ENCODE measurements around the gene EI24.

EI24 gene

DNA sequence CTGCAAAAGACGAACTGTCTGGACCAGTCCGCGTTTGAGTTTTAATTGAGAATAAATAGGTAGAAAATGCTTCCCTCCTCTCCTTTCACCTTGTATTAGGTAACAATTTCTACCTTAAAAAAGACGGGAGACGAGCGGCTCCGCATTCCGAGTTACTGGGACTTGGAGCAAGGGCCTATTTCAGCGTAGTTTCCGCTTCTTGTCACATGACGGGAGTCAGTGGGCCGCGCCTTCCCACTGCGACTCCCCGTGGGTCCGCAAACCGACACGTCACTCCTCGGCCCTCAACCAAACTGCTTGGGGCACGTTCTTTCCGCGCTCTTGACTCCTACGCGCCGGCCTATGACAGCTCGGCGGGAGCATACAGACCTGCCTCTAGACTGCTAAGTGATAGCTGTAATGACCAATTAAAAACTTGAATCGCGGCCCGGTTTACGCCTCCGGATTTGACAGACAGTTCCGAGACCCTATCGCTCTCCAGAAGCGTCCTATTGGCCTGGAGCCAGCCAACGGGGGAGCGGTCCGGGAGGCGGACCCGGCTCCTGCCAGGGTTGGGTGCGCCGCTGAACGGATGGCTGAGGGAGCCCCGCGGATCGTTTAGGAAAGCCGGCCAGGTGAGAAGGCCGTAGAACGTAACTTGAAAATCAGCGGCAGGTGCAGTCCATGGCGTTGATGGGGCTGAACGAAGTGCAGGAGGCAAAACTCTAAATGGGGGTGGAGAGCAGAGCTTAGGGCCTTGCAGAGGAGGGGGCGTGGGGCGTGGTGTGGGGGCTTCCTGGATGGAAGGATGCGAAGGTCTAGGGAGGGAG, 23.2 kb downstream of the EI24 start, which contains the start of gene STT3A:
TSS of gene STT3A (plus strand) at position 548 of the 809 bp plus-strand sequence. CDS start 3,064 bp downstream, outside the sequence.
- Histone ChIP-seq H3K9ac (peak within 1 kb of the TSS; percentile 94), H3K9me3 (no peaks in the 10 kb centered on the region), H4K20me1 (peaks cover 47% of the 10 kb centered on the region), H3K36me3 (peaks cover 22% of the 10 kb centered on the region), H3K4me3 (peak within 1 kb of the TSS; percentile 91), H3K27me3 (no peaks in the 10 kb centered on the region), H3K27ac (peak within 1 kb of the TSS; percentile 92), H3K4me1 (peaks cover 38% of the 10 kb centered on the region), H3K4me2 (peak within 1 kb of the TSS; percentile 96)
- no peak for TF ChIP-seq Cebpa-rat (IDR thresholded peaks at IDR 0.05)

DNA sequence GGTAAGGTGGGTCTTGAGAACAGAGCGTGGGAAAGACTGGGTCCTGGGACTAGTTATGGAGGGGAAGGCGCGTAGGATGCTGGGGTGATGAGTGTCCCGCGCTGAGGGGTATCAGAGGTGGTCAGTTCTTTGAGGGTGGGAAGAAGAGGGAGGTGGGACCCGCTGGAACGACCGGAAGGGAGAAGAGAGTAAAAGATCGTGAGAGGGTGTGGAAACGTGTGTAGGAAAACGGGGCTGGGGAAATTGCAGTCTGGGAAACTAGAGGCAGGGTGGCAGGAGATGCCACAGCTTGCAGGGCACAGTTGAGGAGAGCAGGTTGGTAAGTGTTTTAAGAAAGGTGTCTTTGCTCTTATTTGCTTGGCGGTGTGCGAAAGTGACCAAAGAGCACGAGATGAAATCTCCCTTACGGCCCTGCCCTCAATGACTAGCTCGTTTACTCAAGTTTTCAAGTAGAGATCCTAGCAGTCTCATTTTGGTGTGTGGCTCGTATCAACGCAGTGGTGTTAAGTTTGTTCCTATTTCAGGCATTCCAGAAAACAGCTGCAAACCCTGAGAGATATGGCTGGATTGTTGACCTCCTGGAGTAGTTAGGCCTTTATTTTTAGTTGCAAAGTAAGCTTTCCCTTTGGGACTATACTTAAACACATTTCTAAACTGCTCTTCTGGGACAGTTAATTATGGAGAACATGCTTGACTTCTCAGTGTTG, 24.0 kb downstream of the EI24 start:
- Histone ChIP-seq H3K4me2 (peak overlapping the region; percentile 96), H3K27me3 (no peaks in the 10 kb centered on the region), H3K4me1 (peaks cover 34% of the 10 kb centered on the region), H3K27ac (peak overlapping the region; percentile 62), H4K20me1 (peaks cover 54% of the 10 kb centered on the region), H3K36me3 (peaks cover 29% of the 10 kb centered on the region), H3K9me3 (no peaks in the 10 kb centered on the region), H3K4me3 (peak overlapping the region; percentile 91), H3K9ac (peak overlapping the region; percentile 85)
- TF ChIP-seq Cebpa-rat (IDR thresholded peaks at IDR 0.05): no peak

DNA sequence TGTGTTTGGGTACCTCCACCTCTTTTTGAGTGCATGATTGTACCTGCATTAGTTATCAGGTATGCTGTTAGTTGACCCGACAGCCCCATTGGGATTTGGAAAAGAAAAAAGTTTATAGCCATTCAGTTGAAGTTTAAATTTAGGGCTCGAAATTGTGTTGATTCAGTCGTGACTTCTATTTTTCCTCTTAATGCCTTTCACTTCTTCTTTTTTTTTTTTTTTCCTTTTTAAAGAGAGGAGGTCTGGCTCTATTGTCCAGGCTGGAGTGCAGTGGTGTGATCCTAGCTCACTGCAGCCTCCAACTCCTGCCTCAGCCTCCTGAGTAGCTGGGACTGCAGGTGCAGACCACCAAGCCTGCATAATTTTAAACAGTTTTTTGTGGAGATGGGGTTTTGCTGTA, 25.7 kb downstream of the EI24 start:
- Histone ChIP-seq H3K9me3 (no peaks in the 10 kb centered on the region), H3K36me3 (peaks cover 46% of the 10 kb centered on the region), H3K4me3 (no peak overlapping the region), H3K27me3 (no peaks in the 10 kb centered on the region), H3K9ac (peak overlapping the region; percentile 15), H3K4me1 (peaks cover 33% of the 10 kb centered on the region), H3K27ac (no peak overlapping the region), H4K20me1 (peaks cover 65% of the 10 kb centered on the region), H3K4me2 (peak overlapping the region; percentile 96)
- no peak for TF ChIP-seq Cebpa-rat (IDR thresholded peaks at IDR 0.05)

DNA sequence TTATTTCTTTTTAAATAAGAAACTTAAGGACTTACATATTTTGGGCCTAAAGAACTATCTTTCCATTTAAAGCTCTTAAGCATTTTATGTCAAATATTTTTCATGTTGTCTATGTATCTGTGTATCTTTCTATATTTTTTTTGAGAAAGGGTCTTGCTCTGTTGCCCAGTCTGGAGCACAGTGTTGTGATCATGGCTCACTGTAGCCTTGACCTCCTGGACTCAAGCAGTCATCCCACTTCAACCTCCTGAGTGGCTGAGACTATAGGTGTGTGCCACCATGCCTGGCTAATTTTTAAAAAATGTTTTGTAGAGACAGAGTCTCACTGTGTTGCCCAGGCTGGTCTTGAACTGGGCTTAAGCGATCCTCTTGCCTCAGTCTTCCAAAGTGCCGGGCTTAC, 31.4 kb downstream of the EI24 start:
- Histone ChIP-seq H3K9me3 (no peaks in the 10 kb centered on the region), H3K27ac (no peak overlapping the region), H3K36me3 (peaks cover 100% of the 10 kb centered on the region), H4K20me1 (peaks cover 59% of the 10 kb centered on the region), H3K4me1 (peaks cover 3% of the 10 kb centered on the region), H3K4me2 (no peak overlapping the region), H3K9ac (no peak overlapping the region), H3K27me3 (no peaks in the 10 kb centered on the region), H3K4me3 (no peak overlapping the region)
- no peak for TF ChIP-seq Cebpa-rat (IDR thresholded peaks at IDR 0.05)

DNA sequence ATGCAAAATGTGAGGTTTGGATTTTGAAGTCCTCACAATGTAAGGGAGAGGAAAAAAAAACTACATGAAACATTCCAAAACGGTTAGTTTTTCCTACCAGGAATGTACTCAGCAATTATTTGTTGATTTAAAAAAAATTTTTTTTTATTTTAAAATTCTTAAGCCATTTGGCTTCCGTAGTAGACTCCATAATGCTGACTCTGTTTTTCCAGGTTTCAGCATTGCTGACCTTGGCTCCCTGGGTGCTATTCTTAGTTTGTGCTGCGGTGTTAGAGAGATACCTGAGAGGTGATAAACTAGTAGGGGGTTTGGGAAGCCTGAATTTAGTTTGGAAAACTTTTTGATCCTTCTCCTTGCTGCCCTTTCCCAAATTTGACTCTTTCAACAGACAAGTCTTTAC, 33.9 kb downstream of the EI24 start:
- peaks cover 100% of the 10 kb centered on the region for H3K36me3 ChIP-seq
- H3K9ac ChIP-seq: no peak overlapping the region
- no peaks in the 10 kb centered on the region for H3K9me3 ChIP-seq
- H3K4me1 ChIP-seq: no peaks in the 10 kb centered on the region
- no peak overlapping the region for H3K4me2 ChIP-seq
- H3K4me3 ChIP-seq: no peak overlapping the region
- H3K27ac ChIP-seq: no peak overlapping the region
- no peaks in the 10 kb centered on the region for H3K27me3 ChIP-seq
- peaks cover 33% of the 10 kb centered on the region for H4K20me1 ChIP-seq
- TF ChIP-seq Cebpa-rat (IDR thresholded peaks at IDR 0.05): no peak

DNA sequence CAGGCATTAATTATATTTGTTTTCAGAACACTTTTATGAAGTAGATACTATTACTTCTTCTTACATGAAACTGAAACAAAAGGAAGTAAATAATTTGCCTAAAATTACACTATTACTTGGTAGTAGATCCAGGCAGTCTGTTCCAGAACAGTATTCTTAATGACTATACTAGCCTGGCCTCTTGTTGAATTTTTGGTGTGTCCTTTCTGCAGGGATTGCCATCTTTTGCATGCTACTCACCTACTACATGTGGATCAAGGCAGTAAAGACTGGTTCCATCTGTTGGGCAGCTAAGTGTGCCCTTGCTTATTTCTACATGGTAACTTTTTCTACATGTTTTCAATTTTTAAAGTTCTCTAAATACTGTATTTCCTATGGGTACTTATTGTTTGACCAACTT, 36.1 kb downstream of the EI24 start:
- peaks cover 100% of the 10 kb centered on the region for H3K36me3 ChIP-seq
- no peak overlapping the region for H3K4me3 ChIP-seq
- no peaks in the 10 kb centered on the region for H3K27me3 ChIP-seq
- no peak for TF ChIP-seq Cebpa-rat (IDR thresholded peaks at IDR 0.05)
- H3K4me1 ChIP-seq: no peaks in the 10 kb centered on the region
- no peaks in the 10 kb centered on the region for H3K9me3 ChIP-seq
- H4K20me1 ChIP-seq: peaks cover 19% of the 10 kb centered on the region
- H3K4me2 ChIP-seq: no peak overlapping the region
- no peak overlapping the region for H3K27ac ChIP-seq
- no peak overlapping the region for H3K9ac ChIP-seq

DNA sequence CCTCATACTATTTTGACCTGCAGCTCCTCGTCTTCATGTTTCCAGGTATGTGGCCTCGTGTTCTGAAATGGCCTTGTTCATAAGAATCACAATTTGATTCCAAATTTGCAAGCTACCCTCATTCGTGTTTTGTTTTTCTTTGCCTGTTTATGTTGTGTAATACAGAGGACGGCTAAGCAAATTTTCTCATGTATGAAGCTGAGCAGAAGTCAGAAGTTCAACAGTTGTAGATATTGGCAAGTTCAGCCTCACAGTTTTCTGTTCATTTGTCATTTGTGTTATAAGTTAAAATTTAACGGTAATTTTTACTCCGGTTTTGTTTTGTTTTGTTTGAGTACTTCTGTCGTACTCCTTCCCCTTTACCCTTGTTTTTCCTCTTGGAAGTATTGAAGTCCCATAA, 40.3 kb downstream of the EI24 start:
- Histone ChIP-seq H3K27me3 (no peaks in the 10 kb centered on the region), H3K9me3 (no peaks in the 10 kb centered on the region), H3K27ac (no peak overlapping the region), H3K4me2 (no peak overlapping the region), H3K36me3 (peaks cover 97% of the 10 kb centered on the region), H3K9ac (no peak overlapping the region), H3K4me3 (no peak overlapping the region), H4K20me1 (no peaks in the 10 kb centered on the region), H3K4me1 (no peaks in the 10 kb centered on the region)
- TF ChIP-seq Cebpa-rat (IDR thresholded peaks at IDR 0.05): no peak

DNA sequence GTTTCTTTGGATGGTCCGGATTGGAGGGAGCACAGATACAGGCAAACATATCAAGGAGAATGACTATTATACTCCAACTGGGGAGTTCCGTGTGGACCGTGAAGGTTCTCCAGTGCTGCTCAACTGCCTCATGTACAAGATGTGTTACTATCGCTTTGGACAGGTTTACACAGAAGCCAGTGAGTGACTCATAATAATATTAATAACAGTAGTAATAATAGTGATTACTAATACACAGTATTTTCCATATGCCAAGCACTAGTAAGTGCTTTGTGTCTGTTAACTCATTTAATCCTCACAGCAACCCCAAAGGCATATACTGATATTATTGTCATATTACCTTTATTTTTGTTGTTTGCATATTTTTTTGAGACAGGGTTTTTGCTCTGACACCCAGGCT, 49.1 kb downstream of the EI24 start:
- Histone ChIP-seq H3K36me3 (peaks cover 94% of the 10 kb centered on the region), H3K27me3 (no peaks in the 10 kb centered on the region), H3K4me3 (no peak overlapping the region), H3K4me1 (peaks cover 8% of the 10 kb centered on the region; the same call in 1 of the 2 replicates), H3K9ac (no peak overlapping the region), H3K27ac (no peak overlapping the region), H3K9me3 (no peaks in the 10 kb centered on the region), H3K4me2 (no peak overlapping the region), H4K20me1 (peaks cover 8% of the 10 kb centered on the region; the same call in 1 of the 2 replicates)
- no peak for TF ChIP-seq Cebpa-rat (IDR thresholded peaks at IDR 0.05)

DNA sequence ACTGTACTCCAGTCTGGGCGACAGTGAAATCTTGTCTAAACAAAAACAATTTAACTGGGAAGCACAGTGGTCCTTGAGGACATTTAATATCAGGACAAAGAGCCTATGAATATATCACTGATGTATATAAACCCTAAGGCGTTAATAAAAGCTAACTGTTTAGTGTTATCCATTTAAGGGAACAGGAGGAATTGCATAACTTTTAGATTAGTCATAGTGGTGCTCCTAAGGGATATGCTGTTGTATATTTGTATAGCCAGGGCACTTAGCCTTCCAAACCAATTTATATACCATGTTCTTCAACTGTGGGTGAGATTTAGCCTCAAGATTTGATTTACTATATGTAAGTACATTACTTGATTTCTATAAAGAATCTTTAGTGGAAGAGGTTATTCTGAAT, 52.7 kb downstream of the EI24 start:
- Histone ChIP-seq H3K9ac (no peak overlapping the region), H3K4me1 (peaks cover 23% of the 10 kb centered on the region), H3K27me3 (no peaks in the 10 kb centered on the region), H4K20me1 (peaks cover 4% of the 10 kb centered on the region; the same call in 1 of the 2 replicates), H3K4me3 (no peak overlapping the region), H3K4me2 (no peak overlapping the region), H3K9me3 (no peaks in the 10 kb centered on the region), H3K36me3 (peaks cover 58% of the 10 kb centered on the region), H3K27ac (no peak overlapping the region)
- no peak for TF ChIP-seq Cebpa-rat (IDR thresholded peaks at IDR 0.05)

DNA sequence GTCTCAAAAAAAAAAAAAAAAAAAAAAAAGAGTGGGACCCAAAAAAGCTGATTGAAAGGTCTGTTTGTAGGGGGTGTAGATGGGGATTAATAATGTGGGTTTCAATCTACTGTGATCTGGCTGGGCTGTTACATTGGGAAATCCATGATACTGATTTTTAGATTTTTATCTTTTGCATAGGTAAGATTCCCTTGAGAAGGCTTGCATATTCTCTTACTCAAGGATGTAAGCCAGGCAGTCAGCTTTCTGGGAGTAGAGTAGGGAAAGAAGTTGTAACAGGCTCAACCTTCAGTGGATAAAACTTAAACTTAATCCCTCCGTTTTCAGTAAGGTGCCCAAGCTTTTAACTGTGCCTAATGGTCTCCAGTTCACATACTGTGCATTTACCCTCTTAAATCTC, 53.8 kb downstream of the EI24 start:
- no peak overlapping the region for H3K27ac ChIP-seq
- no peak overlapping the region for H3K9ac ChIP-seq
- H3K4me2 ChIP-seq: no peak overlapping the region
- peaks cover 49% of the 10 kb centered on the region for H3K36me3 ChIP-seq
- no peak for TF ChIP-seq Cebpa-rat (IDR thresholded peaks at IDR 0.05)
- no peaks in the 10 kb centered on the region for H3K27me3 ChIP-seq
- peaks cover 33% of the 10 kb centered on the region for H3K4me1 ChIP-seq
- H3K9me3 ChIP-seq: no peaks in the 10 kb centered on the region
- no peaks in the 10 kb centered on the region for H4K20me1 ChIP-seq
- no peak overlapping the region for H3K4me3 ChIP-seq

All from BLaER1 (cell line).